Type B pancreatic cell (in vitro differentiated cells): ENCODE data around the gene KIF26B. TPM values are rescaled to one million over a fixed set of nuclear protein-coding genes. Genes with fewer than 3 reads are reported as not detected.

ENCODE experiments used
- DNase-seq: peaks from one replicate; pipeline ENCODE4 v3.0.0; 2021; ENCODE audit warnings: mixed read lengths; ENCODE audit not compliant: unreplicated experiment; ENCODE audit errors: extremely low spot score
- H3K27ac Mint-ChIP-seq: 2 replicates; pipeline ENCODE4 v1.8.0; 2021; ENCODE audit warnings: mild to moderate bottlenecking, mixed read lengths
- H3K27me3 Mint-ChIP-seq: 2 replicates; pipeline ENCODE4 v1.8.0; 2021; ENCODE audit warnings: mixed read lengths
- H3K36me3 Mint-ChIP-seq: 2 replicates; pipeline ENCODE4 v1.8.0; 2021; ENCODE audit warnings: mixed read lengths
- H3K4me1 Mint-ChIP-seq: one replicate; pipeline ENCODE4 v1.8.0; 2021; ENCODE audit warnings: mixed read lengths; ENCODE audit not compliant: unreplicated experiment
- H3K4me3 Mint-ChIP-seq: 2 replicates; pipeline ENCODE4 v1.8.0; 2021; ENCODE audit warnings: mild to moderate bottlenecking, mixed read lengths
- H3K9me3 Mint-ChIP-seq: 2 replicates; pipeline ENCODE4 v1.8.0; 2021; ENCODE audit warnings: mixed read lengths
- total RNA-seq: library from RNA; stranded (reverse); gene quantifications from 2 replicates; pipeline ENCODE4 v1.2.1, GENCODE V29; 2021; ENCODE audit warnings: low replicate concordance
- TF ChIP-seq, protein P1 (sequence below): fragments of 200-600 bp; sonication (generic); conservative IDR thresholded peaks from 2 replicates; pipeline ENCODE4 v1.5.0; 2021; ENCODE audit warnings: antibody characterized with exemption, mild to moderate bottlenecking

Gene KIF26B
- total RNA-seq, 1 donor from 2014 or later, result 22.1 TPM

DNA sequence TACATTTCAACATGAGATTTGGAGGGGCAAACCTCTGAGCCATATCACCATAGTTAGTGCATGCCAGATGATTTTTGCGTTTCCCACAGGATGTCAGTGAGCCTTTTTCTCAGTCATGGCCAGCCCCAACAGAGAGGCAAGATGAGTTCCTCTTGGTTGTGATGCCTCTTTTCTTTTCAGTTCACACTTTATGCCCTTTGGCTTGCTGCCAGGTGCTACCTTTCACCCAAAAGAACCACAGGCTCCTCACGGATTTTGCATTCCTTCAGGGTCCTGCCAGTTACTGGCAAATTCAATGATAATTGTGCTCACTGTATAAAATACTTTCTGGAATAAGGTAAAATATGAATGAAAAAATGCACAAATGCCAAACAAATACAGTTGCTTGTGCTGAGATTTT lies 411.3 kb downstream of the KIF26B start:
- peaks cover 10% of the 10 kb centered on the region for H3K36me3 Mint-ChIP-seq
- no peak overlapping the region for H3K4me3 Mint-ChIP-seq
- no peak for DNase-seq
- H3K4me1 Mint-ChIP-seq, result peaks cover 26% of the 10 kb centered on the region
- H3K27ac Mint-ChIP-seq, result no peak overlapping the region
- TF ChIP-seq, protein P1, sequence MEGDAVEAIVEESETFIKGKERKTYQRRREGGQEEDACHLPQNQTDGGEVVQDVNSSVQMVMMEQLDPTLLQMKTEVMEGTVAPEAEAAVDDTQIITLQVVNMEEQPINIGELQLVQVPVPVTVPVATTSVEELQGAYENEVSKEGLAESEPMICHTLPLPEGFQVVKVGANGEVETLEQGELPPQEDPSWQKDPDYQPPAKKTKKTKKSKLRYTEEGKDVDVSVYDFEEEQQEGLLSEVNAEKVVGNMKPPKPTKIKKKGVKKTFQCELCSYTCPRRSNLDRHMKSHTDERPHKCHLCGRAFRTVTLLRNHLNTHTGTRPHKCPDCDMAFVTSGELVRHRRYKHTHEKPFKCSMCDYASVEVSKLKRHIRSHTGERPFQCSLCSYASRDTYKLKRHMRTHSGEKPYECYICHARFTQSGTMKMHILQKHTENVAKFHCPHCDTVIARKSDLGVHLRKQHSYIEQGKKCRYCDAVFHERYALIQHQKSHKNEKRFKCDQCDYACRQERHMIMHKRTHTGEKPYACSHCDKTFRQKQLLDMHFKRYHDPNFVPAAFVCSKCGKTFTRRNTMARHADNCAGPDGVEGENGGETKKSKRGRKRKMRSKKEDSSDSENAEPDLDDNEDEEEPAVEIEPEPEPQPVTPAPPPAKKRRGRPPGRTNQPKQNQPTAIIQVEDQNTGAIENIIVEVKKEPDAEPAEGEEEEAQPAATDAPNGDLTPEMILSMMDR, result no peak
- peaks cover 9% of the 10 kb centered on the region for H3K9me3 Mint-ChIP-seq
- peaks cover 17% of the 10 kb centered on the region for H3K27me3 Mint-ChIP-seq

DNA sequence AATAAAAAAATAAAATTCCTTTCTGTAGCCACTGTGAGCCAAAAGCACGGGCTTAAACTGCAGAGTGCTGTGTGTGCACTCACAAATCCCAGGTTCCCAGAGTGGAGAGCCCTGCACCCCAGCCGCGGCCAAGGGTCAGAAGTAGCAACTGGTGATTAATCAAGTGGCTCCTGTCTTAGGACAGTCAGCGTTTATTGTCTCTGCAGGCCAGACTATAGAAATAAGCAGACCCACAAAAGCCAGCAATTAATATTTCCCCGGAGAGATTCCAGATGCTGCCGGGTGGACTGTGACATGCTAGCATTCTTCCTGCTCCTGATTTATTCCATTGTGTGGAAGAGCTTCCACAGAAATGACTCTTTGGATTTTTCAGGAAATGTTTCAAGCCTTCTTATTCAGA lies 412.2 kb downstream of the KIF26B start:
- H3K27me3 Mint-ChIP-seq, result peaks cover 22% of the 10 kb centered on the region
- peaks cover 11% of the 10 kb centered on the region for H3K36me3 Mint-ChIP-seq
- DNase-seq, result no peak
- TF ChIP-seq, protein P1, result no peak
- H3K27ac Mint-ChIP-seq, result no peak overlapping the region
- peaks cover 9% of the 10 kb centered on the region for H3K9me3 Mint-ChIP-seq
- peaks cover 32% of the 10 kb centered on the region for H3K4me1 Mint-ChIP-seq
- H3K4me3 Mint-ChIP-seq, result peak overlapping the region; percentile 14

DNA sequence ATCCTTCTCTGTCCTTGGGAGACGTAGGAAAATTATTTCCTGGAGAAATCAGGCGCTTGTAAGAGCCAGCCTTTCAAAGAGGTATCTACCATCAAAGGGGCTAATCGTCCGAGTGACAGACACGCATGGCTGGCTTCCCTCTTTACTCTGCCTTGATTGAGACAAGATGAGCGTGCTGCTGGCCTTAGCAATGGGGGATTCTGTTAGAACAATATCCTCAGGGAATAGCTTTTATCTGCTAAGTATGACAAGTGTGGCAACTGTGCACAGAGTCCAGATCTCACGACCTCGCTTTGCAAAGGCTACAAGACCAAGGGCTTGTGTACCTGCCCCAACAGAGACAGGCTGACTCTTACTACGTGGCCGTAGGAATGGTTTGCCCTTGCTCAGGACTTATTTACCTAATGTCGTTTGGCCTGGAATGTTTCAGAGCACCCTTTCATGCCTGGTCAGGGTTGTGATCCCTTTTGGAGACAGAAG lies 417.1 kb downstream of the KIF26B start:
- Mint-ChIP-seq H3K36me3 (peaks cover 10% of the 10 kb centered on the region), H3K4me1 (peaks cover 45% of the 10 kb centered on the region), H3K4me3 (no peak overlapping the region), H3K27ac (no peak overlapping the region), H3K9me3 (peaks cover 8% of the 10 kb centered on the region), H3K27me3 (peaks cover 19% of the 10 kb centered on the region)
- TF ChIP-seq, protein P1, result no peak
- no peak for DNase-seq

DNA sequence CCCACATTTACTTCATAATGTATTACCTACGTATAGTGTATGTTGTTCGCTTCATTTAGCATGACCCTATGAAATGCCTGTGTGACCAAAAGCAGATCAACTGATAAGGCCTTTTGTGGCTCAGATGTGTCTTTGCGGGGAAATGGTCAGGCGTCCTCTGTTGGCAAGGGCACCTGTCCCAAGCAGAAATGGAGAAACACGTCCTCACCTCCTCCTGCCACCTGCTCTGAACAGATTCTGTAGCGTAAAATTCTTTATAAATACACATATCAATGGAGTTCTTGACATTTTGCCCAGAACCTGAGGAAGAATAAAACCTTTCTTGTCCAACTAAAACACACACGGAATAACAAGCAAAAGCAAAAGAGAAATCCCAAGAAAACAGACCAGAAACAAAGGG lies 417.9 kb downstream of the KIF26B start:
- peaks cover 23% of the 10 kb centered on the region for H3K27me3 Mint-ChIP-seq
- H3K27ac Mint-ChIP-seq, result no peak overlapping the region
- peaks cover 10% of the 10 kb centered on the region for H3K36me3 Mint-ChIP-seq
- peaks cover 8% of the 10 kb centered on the region for H3K9me3 Mint-ChIP-seq
- TF ChIP-seq, protein P1, result no peak
- DNase-seq, result no peak
- H3K4me3 Mint-ChIP-seq, result no peak overlapping the region
- peaks cover 37% of the 10 kb centered on the region for H3K4me1 Mint-ChIP-seq

DNA sequence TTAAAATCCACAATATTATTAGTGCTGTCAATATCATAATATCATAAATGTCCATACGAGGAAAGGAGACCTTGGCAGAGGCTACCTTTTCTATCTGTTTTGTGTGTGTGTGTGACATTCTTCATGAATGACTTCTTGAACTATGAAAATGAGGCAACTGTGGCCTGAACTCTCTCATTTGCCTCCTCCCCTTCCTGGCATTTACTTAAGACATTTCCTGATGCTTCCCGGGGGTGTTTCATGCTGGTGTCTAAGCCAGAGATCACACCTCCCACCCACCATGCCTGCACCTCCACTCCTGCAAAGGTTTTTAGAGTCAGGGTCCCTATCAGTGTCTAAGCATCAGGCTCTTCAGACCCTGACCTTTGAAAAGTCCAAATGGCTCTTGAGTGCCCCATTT lies 420.9 kb downstream of the KIF26B start:
- Mint-ChIP-seq H3K27me3 (peaks cover 25% of the 10 kb centered on the region), H3K36me3 (peaks cover 10% of the 10 kb centered on the region), H3K27ac (no peak overlapping the region), H3K4me1 (peaks cover 42% of the 10 kb centered on the region), H3K4me3 (no peak overlapping the region), H3K9me3 (peaks cover 4% of the 10 kb centered on the region)
- no peak for DNase-seq
- TF ChIP-seq, protein P1, result no peak

DNA sequence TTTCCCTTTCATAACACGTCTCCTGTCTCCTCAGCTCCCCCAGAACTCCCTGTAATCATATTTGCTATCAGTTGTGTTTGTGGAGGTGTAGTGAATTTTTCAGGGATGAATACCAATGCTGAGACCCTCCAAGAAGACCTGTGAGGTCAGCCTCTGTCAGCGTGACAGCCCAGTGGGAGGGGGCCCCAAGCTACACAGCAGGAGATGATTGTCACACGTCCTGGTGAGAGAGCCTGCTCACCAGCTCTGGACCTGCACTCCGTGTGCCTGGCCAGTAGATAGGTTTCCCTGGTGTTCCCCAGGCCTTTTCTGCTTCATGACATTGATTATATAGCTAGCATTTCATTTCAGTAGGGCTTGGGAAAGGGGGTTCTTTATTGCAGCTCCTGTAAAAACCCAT lies 421.5 kb downstream of the KIF26B start:
- Mint-ChIP-seq H3K36me3 (peaks cover 4% of the 10 kb centered on the region), H3K27ac (no peak overlapping the region), H3K4me1 (peaks cover 36% of the 10 kb centered on the region), H3K27me3 (peaks cover 22% of the 10 kb centered on the region), H3K4me3 (no peak overlapping the region), H3K9me3 (peaks cover 4% of the 10 kb centered on the region)
- DNase-seq, result no peak
- TF ChIP-seq, protein P1, result no peak
